Measurements from ENCODE around the gene MARCO.

- no peak for TF ChIP-seq POLR2A (IDR thresholded peaks at IDR 0.05; ENCODE audit: low read length)
- no peak for TF ChIP-seq GATA1 (IDR thresholded peaks at IDR 0.05; ENCODE audit: low read depth, low read length)
Measured at GRCh38 chr2:118937817-118938216, 4.2 kb upstream of the MARCO start.
